HG03354 (cell line): ENCODE results near the gene SHC2.

Source experiments
- ATAC-seq: cut with Tn5 transposase; IDR thresholded peaks from one replicate; pipeline ENCODE4 v1.9.1; 2021; ENCODE audit warnings: mild to moderate bottlenecking; ENCODE audit not compliant: unreplicated experiment, poor library complexity, severe bottlenecking

SHC2 gene

GRCh38 chr19:367561-367960, 93.3 kb downstream of the SHC2 start:
- ATAC-seq: no peak

GRCh38 chr19:366951-367350, 93.9 kb downstream of the SHC2 start:
- no peak for ATAC-seq
